ENCODE data around the gene NRIP1.

Gene NRIP1

GRCh38 chr21:15079269-15079668, 14.5 kb upstream of the NRIP1 start:
- H3K9me3 ChIP-seq (ENCODE audit: severe bottlenecking) = no peaks in the 10 kb centered on the region
- peak; percentile 31 for DNase-seq
- no peaks in the 10 kb centered on the region for H3K27me3 ChIP-seq (ENCODE audit: insufficient read depth, low read depth, severe bottlenecking)
- no peaks in the 10 kb centered on the region for H3K36me3 ChIP-seq
- TF ChIP-seq, protein P1, sequence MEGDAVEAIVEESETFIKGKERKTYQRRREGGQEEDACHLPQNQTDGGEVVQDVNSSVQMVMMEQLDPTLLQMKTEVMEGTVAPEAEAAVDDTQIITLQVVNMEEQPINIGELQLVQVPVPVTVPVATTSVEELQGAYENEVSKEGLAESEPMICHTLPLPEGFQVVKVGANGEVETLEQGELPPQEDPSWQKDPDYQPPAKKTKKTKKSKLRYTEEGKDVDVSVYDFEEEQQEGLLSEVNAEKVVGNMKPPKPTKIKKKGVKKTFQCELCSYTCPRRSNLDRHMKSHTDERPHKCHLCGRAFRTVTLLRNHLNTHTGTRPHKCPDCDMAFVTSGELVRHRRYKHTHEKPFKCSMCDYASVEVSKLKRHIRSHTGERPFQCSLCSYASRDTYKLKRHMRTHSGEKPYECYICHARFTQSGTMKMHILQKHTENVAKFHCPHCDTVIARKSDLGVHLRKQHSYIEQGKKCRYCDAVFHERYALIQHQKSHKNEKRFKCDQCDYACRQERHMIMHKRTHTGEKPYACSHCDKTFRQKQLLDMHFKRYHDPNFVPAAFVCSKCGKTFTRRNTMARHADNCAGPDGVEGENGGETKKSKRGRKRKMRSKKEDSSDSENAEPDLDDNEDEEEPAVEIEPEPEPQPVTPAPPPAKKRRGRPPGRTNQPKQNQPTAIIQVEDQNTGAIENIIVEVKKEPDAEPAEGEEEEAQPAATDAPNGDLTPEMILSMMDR (IDR thresholded peaks at IDR 0.05; ENCODE audit: low read depth, low read length) = no peak
- no peak overlapping the region; the same call in 1 of the 2 replicates for H3K27ac ChIP-seq
- no peak overlapping the region for H3K4me3 ChIP-seq (ENCODE audit: low read depth, low read length)

- no peak for DNase-seq
- no peak overlapping the region for H3K4me3 ChIP-seq (ENCODE audit: low read depth, low read length)
- peak overlapping the region; percentile 71 for H3K27ac ChIP-seq
- no peaks in the 10 kb centered on the region for H3K27me3 ChIP-seq (ENCODE audit: insufficient read depth, low read depth, severe bottlenecking)
- H3K36me3 ChIP-seq = no peaks in the 10 kb centered on the region
- TF ChIP-seq, protein P1 (IDR thresholded peaks at IDR 0.05; ENCODE audit: low read depth, low read length) = no peak
- H3K9me3 ChIP-seq (ENCODE audit: severe bottlenecking) = no peaks in the 10 kb centered on the region
Measured at GRCh38 chr21:15078180-15078579, 13.4 kb upstream of the NRIP1 start.

GRCh38 chr21:15077529-15078145, 12.8 kb upstream of the NRIP1 start:
- TF ChIP-seq, protein P1 (IDR thresholded peaks at IDR 0.05; ENCODE audit: low read depth, low read length) = no peak
- DNase-seq = no peak
- no peaks in the 10 kb centered on the region for H3K36me3 ChIP-seq
- no peak overlapping the region for H3K4me3 ChIP-seq (ENCODE audit: low read depth, low read length)
- H3K27me3 ChIP-seq (ENCODE audit: insufficient read depth, low read depth, severe bottlenecking) = no peaks in the 10 kb centered on the region
- no peaks in the 10 kb centered on the region for H3K9me3 ChIP-seq (ENCODE audit: severe bottlenecking)
- H3K27ac ChIP-seq = peak overlapping the region; percentile 71

- TF ChIP-seq, protein P1 (IDR thresholded peaks at IDR 0.05; ENCODE audit: low read depth, low read length) = no peak
- no peaks in the 10 kb centered on the region for H3K36me3 ChIP-seq
Measured at GRCh38 chr21:15076730-15077129, 11.9 kb upstream of the NRIP1 start.

GRCh38 chr21:15071009-15071408, 6.2 kb upstream of the NRIP1 start:
- Histone ChIP-seq H3K27ac (no peak overlapping the region), H3K4me3 (ENCODE audit: low read depth, low read length) (no peak overlapping the region), H3K27me3 (ENCODE audit: insufficient read depth, low read depth, severe bottlenecking) (no peaks in the 10 kb centered on the region)

More at GRCh38 chr21:15076730-15077129, 11.9 kb upstream of the NRIP1 start:
- no peak for DNase-seq
- Histone ChIP-seq H3K27ac (no peak overlapping the region), H3K4me3 (ENCODE audit: low read depth, low read length) (no peak overlapping the region), H3K9me3 (ENCODE audit: severe bottlenecking) (no peaks in the 10 kb centered on the region), H3K27me3 (ENCODE audit: insufficient read depth, low read depth, severe bottlenecking) (no peaks in the 10 kb centered on the region)

More at GRCh38 chr21:15071009-15071408, 6.2 kb upstream of the NRIP1 start:
- Histone ChIP-seq H3K9me3 (ENCODE audit: severe bottlenecking) (no peaks in the 10 kb centered on the region), H3K36me3 (no peaks in the 10 kb centered on the region)
- TF ChIP-seq, protein P1 (IDR thresholded peaks at IDR 0.05; ENCODE audit: low read depth, low read length) = no peak
- DNase-seq = no peak

Measured in WERI-Rb-1 (cell line).